Dermis microvascular lymphatic vessel endothelial cell (primary cell): Measurements from ENCODE around the gene GJA3. TPM values are rescaled to one million over a fixed set of nuclear protein-coding genes. Genes with fewer than 3 reads are reported as not detected.
"Not testable (repeated sequence)": the region's sequence is repeated elsewhere in the genome, so short reads cannot be mapped to it uniquely, and the experiment has no call there.

Experiments used
- DNase-seq, 2 donors: peaks; one replicate each; pipeline versions ENCODE4 v3.0.0 to v3.0.0-alpha.2; 2010; ENCODE audit warnings: low read depth in 2 of 2
- total RNA-seq: library from RNA; depleted of rRNA; stranded (reverse); fragments of >200 nt; gene quantifications from 2 replicates; pipeline ENCODE4 v1.2.1, GENCODE V29; 2014

Gene GJA3
- total RNA-seq, 1 donor from 2014 or later, result under 0.01 TPM

DNA sequence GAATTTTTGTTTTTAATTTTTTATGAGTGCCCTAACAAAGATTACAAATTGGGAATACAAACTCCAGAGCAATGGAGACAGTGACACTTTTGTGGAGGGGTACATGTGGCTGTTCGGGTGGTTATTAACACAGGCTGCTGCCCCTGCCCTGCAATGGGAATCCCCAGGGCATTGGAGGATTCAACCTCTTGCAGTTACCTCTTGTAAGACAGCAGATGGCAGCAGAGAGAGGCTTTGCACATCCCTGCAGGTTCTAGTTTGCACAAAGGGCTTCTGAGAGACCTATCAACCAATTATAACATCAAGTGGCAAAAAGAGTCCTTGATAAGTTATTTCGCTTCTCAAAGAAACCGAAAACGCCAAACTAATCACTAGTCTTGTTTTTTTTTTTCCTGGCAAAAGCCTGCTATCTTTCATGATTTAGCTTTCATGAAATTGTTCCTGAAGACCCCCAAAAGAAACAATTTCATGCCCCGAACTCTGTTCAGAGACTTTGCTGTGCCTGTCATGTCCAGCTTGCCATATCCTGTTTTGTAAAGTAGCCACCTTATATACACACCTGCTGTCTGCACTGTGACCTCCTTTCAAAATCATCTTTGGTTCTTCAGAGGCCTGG is 21.5 kb upstream of the GJA3 start:
- peak; percentile 61 to 79 for DNase-seq

DNA sequence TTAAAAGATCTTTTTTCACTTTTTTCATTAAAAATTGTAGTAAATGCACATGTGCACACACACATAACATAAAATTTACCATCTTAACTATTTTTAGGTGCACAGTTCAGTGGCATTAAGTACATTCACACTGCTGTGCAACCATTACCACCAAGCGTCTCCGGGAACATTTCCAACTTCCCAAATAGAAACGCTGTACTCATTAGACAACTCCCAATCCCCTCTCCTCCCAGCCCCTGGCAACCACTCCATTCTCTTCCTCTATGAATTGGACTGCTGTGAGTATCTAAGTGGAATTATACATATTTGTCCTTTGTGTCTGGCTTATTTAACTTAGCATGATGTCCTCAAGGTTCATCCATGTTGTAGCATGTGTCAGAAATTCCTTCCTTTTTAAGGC is 20.3 kb upstream of the GJA3 start:
- no peak for DNase-seq

DNA sequence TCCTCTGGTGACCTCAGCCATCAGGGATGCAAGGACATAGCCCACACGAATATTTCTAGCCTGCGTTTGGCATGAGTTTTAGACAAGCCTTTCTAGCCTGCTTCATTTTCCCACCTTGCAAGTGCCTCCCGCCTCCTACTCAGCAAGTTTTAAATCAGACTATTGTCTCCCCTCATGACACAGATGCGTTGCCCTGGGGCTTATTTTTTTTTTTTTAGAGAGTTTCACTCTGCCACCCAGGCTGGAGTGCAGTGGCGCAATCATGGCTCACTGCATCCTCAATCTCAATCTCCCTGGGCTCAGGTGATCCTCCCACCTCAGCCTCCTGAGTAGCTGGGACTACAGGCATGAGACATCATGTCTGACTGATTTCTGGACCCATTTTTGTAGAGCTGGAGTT is 17.3 kb upstream of the GJA3 start:
- no peak for DNase-seq

DNA sequence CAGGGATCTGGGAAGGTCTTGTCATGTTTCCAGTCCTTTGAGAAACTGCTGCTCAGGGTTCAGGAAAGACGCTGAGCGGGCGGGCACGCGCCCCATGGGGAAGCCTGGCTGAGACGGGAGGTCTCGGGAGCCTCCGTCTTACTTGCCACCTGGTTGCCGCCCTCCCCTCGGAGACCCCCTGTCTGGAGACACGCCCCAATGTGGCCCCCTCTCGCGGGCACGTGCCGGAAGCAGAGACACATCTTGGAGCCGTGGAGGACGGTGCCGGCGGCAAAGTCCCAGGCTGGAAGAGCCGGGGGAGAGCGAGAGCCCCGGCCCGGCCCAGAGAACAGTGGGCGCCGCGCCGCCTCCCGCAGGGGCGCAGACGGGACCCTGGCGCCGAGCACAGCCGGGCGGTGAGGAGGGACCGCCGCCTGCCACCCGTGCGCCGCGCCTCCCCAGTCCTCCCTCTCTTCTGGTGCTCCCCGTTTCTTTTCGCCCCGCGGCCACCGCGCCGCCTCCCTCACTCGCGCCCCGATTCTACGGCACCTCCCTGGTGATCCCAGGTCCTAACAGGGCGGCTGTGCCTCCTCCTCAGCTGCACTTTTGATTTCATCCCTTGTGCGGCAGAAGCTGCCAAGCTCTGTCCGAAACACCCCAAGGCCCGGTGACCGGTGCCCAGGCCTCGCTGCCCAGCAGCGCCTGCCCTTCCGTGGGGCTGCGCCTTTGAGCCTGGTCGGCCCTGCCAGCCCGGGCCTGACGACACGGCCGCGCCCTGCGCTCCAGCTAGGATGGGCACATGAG is 16.4 kb upstream of the GJA3 start:
- no peak for DNase-seq

DNA sequence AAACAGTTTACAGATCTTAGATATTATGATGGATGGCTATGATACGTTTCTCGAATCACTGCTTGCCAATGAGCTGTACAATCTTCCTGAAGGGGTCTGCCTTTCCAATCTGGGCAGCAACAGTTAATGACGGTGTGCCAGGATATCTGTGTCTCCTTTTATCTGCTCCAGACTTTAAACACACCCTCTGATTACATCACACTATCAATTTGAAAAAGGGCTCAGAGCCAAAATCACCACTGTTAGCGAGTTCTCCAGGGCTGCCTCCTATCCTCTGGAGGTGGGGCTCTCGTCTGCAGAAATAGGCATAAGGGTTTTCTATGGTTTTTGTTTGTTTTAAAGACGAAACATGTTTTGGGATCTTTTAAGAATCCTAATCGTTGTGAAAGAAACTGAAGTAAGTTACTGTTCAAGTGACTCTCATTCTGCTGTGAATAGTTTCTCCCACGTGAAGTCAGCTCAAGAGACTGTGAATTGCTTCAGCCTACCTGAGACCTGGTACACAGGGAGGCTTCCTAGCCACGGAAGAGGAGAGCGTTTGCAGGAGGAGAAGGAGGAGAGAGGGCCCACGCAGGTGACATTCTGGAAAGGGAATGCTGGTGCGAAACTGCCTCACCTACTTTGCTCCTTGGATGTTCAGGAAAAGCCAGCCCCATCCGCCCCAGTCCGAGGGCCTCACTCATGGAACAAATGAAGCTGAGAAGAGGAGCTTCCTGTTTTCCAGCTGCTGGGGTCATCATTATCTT is 15.2 kb upstream of the GJA3 start:
- no peak for DNase-seq

DNA sequence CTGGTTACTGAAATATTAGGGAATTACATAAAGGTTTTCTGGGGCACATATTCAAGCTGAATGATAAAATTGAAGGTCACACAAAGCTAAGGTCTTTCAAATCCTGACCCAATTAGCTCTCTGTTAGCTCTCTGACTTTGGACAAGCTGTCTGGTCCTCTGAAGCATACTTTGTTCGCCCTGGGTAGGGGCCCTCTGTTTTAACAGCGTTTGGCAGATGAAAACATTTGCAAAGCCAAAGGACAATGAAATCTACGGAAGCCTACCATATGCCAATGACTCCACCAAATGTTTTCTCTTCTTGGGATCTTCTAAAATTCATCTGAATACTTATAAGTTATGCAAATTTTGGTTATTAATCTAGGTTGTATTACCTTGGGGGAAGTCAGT is 14.5 kb upstream of the GJA3 start:
- DNase-seq, result no peak

DNA sequence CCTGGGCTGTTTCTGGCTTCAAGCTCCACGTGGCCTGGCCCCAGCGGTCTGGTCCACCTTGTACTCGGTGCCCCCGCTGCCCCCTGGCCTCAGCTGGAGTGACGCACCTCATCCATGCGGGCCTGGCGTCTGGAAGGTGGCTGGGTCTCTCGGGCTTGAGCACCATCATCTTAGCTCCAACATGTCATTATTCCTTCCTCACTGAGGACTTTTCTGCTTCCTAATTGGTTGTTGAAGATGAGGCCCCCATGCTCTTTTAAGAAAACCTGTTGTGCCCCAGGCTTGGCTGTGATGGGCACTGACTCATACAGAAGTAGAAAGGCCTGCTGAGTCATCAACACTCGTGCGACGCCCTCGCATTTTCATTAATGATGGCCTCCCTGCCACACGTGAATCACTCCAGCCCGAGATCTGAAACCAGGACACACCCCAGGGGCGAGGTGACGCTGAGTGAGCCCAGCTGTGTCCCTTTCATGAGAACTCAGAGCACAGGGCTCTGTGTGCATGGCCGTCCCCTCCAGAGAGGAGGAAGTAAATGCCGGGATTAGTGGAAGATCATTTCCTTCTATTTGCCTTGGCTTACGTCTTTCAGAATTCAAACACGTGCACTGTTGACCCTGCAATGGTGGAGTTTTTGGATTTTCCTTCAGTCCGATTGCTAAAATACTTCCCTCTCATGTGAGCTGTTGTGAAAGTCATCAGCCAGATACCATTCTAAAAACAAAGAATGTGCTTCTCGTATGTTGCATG is 14.0 kb upstream of the GJA3 start:
- DNase-seq, result peak in 1 of 2 donors; percentile 80

DNA sequence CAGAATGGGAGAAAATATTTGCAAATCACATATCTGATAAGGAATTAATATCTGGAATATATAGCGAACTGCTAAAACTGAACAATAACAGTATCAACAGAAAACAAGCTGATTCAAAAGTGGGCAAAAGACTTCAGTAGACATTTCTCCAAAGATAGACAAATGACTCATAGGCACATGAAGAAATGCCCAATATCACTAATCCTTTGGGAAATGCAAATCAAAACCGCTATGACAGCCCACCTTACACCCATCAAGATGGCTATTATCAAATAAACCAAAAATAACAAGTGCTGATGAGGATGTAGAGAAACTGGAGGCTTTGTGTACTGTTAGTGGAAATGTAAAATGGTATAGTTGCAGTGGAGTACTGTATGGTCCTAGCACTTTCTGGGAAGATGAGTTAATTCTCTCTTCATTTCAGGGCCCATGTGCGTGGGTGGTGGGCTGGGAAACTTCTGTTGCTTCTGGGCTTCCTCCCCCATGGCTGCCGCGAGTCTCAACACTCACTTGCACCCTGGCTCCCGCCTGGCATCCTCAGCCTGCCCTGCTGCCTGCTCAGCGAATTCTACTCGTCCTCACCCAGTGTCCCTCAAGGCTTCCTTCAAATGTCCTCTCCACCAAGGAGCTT is 12.4 kb upstream of the GJA3 start:
- DNase-seq, result no peak

DNA sequence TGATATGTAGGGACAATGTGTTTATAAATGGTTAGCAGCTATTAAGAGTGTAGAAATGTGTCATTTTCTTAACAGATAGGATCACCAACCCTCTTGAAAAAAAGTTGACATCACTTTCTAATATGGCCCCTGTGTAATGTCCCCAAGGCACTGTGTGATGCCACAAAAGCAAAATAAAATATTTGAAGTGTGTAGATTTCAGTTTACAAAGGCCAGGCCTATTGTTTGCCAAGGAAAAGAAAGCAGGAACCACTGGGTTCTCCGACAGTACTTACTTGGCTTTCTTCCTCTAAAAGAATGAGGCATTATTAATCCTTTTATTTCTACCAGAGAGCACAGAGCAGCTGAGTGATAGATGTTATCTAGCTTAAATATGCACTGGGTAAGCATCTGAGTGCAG is 10.5 kb upstream of the GJA3 start:
- no peak for DNase-seq

DNA sequence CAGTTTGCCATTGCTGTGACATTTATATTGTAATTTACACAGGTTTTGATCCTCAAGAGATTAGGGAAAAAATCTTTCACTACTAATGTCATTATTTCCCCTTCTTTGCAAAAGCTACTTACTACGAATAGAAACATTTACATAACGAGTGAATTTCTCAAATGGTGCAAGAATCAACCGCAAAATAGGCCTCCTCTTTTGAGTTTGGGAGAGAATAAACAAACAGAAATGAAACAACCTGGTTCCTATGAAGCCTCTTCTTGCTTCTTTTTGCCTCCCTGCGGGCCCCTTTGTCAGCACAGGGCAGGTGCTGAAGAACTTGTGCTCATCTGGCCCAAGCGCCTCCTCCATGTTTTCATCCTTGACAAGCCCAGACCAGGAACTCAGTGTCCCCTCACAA is 10.1 kb upstream of the GJA3 start:
- DNase-seq, result no peak

DNA sequence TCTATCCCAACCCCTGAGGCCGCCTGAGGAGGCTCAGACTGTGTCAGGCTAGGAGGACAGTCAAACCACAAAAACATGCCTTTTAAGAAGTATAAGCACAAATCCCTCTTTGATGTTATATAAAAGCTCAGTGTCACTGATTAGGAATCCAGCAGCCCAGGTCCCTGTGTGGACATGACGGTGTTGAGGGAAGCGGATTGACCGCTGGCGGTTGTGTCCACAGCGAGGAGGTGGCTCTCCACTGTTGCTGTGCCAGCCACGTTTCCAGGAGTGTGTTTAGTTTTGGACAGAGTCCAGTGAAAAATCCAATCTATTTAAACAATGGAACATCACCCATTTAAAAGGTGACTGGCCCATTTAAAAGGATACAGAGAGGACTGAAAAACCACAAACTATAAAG is 7.5 kb upstream of the GJA3 start:
- no peak for DNase-seq

DNA sequence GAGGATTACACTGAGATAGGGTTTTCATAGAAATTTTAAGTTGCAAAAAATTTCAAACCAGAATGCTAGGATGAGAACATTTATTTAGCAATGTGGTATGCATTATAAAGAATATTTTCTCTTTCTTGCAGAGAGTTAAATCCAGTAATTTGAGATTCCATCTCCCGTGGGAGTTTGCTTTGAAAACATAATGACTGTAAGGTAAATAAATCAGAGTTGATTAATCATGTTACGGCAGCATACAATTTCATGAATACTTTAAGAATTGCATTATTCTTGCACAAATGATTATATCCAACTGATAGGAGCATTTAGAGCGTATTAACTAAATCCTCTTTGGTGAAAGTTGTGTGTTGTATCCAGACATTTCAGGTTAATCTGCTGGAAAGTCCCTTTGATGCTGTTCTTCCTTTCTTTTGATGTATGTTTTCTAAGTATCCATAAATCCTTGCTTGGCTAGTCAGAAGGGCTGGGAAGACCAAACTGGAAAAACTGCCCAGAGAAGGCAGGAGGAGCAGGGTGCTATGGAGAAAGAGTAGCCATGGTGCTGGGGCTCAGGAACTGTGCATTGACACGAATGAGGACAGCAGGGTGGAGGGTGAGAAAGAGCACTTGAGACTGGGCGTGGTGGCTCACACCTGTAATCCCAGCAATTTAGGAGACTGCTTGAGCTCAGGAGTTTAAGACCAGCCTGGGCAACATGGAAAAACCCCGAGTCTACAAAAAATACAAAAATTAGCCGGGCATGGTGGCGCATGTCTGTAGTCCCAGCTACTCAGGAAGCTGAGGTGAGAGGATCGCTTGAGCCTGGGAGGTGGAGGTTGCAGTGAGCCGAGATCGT is 4.8 kb upstream of the GJA3 start:
- DNase-seq, result no peak

DNA sequence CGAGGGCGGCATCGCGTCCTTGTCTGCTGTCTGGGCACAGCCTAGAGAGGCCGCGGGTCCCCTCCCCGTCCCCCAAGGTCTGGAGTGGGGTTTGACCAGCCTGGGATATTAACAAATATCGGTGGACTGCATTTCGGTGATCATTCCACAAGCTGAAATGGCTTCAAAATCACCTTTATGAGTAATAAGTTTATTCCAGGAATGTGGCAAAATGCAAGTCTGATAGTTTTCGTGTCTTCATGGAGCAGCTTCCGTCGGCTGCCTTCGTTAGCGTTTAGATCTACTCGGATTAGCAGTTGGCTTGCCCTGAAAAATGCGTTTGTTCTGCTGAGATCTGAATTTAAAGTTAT is 1.1 kb upstream of the GJA3 start:
- DNase-seq, result no peak

DNA sequence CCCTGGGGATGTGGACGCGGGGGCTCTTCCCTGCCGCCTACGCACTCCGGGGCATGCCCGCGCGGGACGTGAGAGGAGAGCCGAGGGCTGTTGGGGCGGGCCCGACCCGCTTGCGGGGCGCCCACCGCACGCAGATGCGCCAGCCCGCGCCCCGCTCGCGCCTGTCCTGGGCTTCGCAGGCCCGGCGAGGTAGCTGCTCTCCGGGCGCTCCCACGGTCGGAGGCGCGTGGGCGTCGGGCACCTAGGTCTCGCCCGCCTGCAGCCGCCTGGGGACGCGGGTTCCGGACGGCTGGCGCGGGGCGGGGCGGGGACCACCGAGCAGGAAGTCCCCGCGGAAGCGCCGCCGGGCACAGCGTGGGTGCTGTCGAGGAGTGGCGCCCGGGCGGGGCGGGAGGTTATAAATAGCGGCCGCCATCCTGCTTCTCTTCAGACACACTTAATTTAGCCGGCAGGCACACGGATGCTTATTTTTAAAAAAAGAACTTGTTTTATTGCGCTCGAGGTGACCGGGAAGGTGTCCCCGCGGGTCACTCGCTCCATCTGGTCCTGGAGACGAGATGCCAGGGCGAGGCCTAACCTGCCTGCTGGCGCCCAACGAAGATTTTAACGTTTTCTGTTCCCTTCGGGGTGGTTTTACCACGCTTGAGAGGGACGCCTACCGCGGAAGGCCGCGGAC is 561 bp upstream of the GJA3 start:
- DNase-seq, result peak in 1 of 2 donors; percentile 4

DNA sequence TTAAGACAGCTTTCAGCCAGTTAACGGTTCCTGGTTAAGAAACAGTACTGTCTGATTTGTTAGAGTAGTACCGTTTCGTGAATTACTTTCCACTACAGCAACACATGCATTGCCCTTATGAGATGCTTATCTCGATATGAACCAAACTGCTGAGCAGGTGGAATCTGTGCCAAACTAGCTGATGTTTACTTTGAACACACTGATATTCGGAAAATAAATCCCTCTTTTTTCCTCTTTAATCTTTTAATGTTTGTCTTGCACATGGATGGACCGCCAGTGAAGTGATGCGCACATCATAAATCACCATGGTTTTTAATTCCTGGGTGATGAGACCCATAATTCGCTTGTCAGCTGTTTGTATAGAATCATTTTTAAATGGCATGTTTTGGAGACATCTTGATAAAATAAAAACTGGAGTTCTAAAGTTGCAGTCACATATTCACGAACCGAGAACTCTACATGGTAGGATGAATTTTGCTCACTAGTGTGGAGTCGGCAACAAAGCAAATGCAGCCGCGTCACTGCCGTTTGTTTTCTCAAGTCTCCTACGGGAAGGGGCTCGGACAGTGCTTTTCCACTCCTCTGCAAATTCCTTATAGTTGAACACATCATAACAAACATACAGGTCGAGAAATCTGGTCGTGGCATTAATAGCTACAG is 1.1 kb downstream of the GJA3 start:
- DNase-seq, result peak in 1 of 2 donors; percentile 22

DNA sequence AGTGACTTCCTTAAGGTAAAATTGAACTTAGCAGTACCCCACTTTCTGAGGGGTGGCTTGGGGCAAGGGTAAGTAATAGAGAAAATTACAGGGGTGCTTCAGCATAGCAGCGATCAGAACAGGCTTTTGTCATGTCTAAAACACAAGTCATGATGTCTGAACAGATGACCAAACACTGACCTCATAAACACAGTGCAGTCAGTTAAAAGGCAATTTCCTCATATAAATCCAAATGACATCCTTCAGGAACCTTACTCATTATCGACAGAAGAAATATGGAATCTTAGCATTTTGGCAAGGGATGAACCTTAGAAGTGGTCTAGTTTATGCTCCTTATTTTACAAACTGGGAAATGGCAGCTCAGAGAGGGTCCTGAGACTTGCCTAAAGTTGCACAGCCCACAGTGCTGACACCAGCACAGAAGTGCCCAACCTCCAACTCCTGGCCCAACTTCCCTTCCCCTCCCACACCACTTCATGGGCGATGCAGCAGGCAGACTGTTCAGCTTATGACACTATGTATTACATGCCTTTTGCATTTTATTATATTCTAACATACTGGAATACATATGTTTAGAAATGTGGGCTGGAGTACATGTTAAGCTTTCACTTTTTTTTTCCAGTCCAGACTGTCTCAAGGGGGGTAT is 3.6 kb downstream of the GJA3 start:
- no peak for DNase-seq

DNA sequence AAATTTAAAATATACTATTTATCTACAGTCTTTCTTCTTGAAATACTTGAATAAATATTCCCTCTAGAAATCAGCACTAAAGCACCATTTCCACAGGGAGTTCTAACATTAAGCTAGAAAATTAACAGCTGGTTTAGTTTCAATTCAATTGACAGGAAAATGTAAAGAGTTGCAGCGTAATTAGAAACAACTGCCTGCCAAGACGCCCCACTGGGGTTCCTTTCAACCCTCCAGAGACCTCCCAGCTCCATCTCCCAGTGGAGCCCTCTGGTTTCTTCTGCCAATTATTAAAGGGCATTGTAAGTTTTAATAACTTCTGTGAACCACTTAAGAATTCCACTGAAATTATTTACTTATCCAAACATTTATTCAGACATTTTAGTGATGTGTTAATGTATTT is 4.2 kb downstream of the GJA3 start:
- no peak for DNase-seq

DNA sequence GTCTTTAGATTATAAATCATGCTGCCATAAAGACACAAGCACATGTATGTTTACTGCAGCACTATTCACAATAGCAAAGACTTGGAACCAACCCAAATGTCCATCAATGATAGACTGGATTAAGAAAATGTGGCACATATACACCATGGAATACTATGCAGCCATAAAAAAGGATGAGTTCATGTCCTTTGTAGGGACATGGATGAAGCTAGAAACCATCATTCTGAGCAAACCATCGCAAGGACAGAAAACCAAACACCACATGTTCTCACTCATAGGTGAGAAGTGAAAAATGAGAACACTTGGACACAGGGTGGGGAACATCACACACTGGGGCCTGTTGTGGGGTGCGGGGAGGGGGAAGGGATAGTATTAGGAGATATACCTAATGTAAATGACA is 7.6 kb downstream of the GJA3 start:
- DNase-seq, result not testable (repeated sequence)

DNA sequence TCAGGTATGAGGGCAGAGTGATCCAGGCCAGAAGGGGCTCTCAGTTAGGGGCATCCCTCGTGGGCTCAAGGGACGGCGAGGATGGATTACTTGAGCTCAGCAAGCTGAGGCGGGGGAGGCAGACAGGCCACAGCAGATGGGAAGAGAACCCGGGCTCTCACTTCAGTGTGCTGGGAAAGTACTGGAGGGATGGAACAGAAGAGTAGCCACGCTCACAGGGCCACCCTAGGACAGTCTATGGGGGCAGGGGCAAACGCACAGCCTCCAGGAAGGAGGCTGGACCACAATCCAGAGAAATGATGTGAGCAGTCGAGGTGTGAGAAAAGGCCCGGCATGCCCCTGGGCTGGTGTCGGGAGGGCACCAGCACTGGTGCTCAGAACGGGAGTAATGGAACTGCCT is 9.2 kb downstream of the GJA3 start:
- no peak for DNase-seq
